Measurements from ENCODE around the gene FRS2.

The FRS2 gene

GRCh38 chr12:69501154-69501895 is 31.1 kb downstream of the FRS2 start:
- no peak for DNase-seq (ENCODE audit: low read depth in 3 of 3, low spot score in 1 of 3)

DNA sequence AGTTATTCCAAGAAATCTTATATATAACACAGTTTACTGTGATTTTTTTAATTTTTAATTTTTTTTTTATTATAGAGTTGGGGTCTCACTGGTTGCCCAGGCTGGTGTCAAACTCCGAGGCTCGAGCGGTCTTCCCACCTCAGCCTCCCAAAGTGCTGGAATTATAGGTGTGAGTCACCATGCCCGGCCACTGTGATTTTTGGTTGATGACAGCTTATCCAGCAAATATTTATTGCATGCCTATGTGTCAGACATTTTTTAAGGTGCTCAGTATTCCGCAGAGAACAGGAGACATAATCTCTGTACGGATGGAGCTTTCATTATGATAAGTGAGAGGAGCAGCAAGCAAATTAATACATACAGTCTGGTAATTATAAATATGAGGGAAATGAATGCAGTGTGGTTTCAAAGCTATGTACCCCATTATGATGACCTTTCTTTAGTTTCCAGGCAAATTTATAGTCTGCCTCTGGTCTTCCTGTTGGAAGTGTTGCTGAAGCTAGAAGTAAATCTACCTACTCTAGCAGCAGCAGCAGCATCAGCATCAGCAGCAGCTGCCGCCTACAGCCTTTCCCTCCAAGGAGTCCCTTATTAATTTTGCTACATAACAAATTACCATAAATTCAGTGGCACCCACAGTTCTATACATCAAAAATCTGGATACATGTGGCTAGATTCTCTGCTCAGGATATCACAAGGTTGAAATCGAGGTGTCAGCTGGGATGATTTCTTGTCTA is 32.3 kb downstream of the FRS2 start:
- no peak for DNase-seq (ENCODE audit: low read depth in 3 of 3, low spot score in 1 of 3)

DNA sequence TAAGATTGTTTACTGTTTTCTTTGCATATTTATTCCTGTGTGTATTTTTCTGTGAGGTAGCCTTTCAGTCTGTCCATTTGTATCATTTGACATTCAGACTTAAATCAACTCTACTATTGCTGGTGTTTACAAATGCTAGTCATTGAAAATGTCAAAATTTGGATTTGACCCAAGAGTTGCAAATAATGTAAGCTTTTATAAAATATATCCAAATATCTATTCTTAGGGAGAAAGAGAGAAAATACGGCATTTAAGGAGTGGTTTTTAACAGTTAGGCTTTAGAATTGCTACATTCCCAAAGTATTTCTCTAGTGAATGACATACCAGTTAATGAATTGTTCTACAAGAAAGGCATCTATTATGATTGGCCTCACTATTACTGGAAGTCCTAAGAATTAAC is 37.9 kb downstream of the FRS2 start:
- no peak for DNase-seq (ENCODE audit: low read depth in 3 of 3, low spot score in 1 of 3)

DNA sequence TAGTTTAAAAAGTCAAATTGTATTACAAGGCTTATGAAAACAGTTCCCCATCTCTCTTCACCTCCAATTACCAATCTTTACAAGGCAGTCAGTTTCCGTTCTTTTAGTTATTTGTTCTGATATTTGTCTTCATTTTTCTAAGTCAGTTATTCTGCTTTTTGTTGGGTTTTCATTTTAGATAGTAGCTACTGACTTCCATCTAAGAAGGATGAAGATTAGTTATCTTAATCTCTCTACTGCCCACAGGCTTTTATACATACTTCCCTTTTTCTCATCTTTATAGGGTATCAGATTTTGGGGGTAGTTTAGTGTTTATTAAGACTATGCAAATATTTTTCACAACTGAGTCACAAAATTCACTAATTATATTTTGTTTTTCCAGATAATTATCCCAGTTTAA is 38.4 kb downstream of the FRS2 start:
- DNase-seq (ENCODE audit: low read depth in 3 of 3, low spot score in 1 of 3) = no peak

GRCh38 chr12:69509308-69509736 is 39.1 kb downstream of the FRS2 start:
- no peak for DNase-seq (ENCODE audit: low read depth in 3 of 3, low spot score in 1 of 3)

DNA sequence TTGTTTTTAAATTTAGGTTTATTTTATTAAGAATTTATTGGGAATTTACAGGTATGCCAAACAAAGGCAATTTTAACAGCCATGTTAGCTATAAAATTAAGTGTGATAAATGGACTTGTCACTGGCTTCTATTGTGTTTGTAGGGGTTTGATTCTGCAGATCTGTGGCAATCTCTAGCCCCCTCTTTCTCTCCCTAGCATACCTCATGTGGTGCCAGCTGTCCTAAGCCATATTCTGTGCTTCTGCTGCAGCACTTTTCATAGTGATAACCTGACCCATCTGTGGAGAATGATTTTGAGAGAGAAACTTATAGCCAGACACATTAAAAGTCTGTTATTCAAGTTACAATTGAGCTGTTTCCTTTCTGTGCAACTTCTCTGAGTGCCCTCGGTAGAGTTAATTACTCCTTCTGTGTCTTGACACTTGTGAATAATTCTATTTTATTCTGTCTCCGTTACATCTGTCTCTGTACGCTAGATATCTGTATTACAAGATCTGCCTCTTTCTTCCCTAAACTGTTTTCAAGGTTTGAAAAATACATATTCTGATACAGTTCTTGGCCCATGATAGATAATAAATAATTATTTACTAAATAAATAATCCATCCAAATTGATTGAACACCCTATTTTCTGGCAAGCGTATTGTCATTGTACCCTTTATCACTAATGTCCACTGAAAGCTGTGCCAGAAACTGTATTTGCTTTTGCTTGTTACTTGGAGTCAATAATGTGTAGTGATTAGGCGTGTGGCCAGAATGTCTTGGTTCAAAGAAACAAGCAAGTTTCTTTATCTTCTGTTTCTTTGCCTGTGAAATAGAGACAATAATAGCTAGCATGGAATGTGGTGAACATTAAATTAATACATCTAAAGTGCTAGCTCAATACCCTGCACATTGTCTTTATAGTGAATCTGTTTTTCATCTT is 40.0 kb downstream of the FRS2 start:
- DNase-seq (ENCODE audit: low read depth in 3 of 3, low spot score in 1 of 3) = no peak

DNA sequence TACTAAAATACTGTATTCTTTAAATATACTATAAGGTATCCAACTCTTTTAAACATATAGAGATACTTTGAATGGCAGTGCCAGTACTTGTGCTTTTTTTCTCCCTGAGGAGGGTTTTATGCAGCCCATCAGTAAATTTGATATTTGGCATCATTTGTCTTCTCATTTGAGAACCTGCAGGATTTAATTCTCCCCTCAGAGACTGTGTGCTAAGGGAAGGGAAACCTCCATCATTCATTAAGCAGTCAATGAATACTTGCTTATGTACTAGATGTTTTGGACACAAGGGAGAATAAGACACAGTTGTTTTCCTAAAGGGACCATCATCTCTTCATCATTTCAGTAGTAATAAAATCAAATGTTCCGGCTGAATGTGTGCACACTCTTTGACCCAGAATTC is 40.8 kb downstream of the FRS2 start:
- no peak for DNase-seq (ENCODE audit: low read depth in 3 of 3, low spot score in 1 of 3)

- no peak for DNase-seq (ENCODE audit: low read depth in 3 of 3, low spot score in 1 of 3)
Measured at GRCh38 chr12:69511469-69512267, 41.5 kb downstream of the FRS2 start.

- no peak for DNase-seq (ENCODE audit: low read depth in 3 of 3, low spot score in 1 of 3)
Measured at GRCh38 chr12:69512820-69513219, 42.6 kb downstream of the FRS2 start.

- no peak for DNase-seq (ENCODE audit: low read depth in 3 of 3, low spot score in 1 of 3)
Measured at GRCh38 chr12:69513297-69513696, 43.1 kb downstream of the FRS2 start.

GRCh38 chr12:69514111-69514510 is 43.9 kb downstream of the FRS2 start:
- DNase-seq (ENCODE audit: low read depth in 3 of 3, low spot score in 1 of 3) = no peak

GRCh38 chr12:69514845-69515244 is 44.7 kb downstream of the FRS2 start:
- DNase-seq (ENCODE audit: low read depth in 3 of 3, low spot score in 1 of 3) = no peak

DNA sequence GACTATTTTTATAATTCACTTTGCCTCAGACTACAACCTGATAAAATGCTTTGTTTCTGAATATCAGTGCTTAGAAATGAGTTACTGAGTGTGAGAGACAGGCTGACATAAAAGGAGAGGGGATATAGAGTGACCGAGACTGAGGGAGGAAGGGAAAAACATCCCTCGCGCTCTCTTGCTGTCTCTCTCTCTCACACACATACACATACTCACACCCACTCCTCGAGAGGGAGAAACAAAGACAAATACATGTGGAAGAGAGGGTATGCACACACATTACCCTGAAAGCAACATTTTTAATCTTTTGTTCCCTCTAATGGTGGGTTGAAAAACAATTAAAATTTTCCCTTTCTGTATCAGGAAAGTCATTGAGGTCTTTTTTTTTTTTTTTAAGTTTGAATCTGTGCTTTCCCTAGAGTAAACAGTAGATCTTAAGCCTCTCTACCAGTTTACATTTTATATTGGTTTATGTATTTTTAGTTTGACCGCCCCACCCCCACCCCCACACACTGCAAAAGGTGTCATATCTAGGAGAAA is 45.3 kb downstream of the FRS2 start:
- DNase-seq (ENCODE audit: low read depth in 3 of 3, low spot score in 1 of 3) = no peak

DNA sequence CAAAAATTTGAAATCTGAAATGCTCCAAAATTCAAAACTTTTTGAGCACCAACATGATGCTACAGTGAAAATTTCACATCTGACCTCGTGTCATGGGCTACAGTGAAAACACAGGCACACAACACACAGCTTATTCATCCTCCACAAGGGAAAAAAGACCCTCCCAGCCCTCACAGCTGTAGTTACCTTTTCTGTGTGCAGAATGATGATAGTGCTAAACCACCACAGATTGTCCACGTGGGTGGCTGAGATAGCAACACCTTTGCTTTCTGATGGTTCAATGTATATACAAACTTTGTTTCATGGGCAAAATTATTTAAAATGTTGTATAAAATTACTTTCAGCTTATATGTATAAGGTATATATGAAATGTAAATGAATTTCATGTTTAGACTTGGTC is 46.8 kb downstream of the FRS2 start:
- no peak for DNase-seq (ENCODE audit: low read depth in 3 of 3, low spot score in 1 of 3)

DNA sequence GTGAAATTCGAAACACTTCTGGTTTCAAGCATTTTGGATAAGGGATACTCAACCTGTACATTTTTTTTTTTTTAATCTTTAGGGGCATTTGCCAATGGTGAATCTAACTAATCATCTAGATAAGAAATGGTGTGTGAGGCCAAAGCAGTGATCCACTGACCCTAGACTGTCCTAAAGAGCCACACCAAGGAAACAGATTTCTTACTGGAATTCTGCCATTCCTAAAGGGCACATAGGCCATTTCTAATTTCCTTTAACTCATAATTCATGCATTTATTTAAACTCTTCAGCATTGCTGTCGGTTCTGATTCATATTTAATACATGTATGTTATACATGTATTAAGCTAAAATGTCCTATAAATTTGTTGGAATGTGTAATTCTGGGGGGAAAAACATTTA is 47.2 kb downstream of the FRS2 start:
- no peak for DNase-seq (ENCODE audit: low read depth in 3 of 3, low spot score in 1 of 3)

GRCh38 chr12:69519871-69520270 is 49.7 kb downstream of the FRS2 start:
- DNase-seq (ENCODE audit: low read depth in 3 of 3, low spot score in 1 of 3) = no peak

- DNase-seq (ENCODE audit: low read depth in 3 of 3, low spot score in 1 of 3) = no peak
Measured at GRCh38 chr12:69523433-69524330, 53.5 kb downstream of the FRS2 start.

DNA sequence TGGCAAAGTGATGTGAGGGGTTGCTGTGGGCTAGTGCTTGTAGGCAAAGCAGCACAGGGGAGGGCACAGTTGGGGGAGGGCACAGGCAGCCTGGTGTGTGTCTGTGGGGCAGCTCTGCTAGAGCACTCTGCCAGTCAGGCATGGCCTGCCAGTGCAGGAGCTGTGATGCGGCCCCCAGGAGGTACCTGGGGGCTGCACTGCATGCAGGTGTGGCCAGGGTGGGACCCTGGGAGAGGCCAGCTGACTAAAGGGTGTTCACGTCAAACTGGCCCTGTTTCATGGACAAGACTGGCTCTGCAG is 54.1 kb downstream of the FRS2 start:
- DNase-seq (ENCODE audit: low read depth in 3 of 3, low spot score in 1 of 3) = no peak

DNA sequence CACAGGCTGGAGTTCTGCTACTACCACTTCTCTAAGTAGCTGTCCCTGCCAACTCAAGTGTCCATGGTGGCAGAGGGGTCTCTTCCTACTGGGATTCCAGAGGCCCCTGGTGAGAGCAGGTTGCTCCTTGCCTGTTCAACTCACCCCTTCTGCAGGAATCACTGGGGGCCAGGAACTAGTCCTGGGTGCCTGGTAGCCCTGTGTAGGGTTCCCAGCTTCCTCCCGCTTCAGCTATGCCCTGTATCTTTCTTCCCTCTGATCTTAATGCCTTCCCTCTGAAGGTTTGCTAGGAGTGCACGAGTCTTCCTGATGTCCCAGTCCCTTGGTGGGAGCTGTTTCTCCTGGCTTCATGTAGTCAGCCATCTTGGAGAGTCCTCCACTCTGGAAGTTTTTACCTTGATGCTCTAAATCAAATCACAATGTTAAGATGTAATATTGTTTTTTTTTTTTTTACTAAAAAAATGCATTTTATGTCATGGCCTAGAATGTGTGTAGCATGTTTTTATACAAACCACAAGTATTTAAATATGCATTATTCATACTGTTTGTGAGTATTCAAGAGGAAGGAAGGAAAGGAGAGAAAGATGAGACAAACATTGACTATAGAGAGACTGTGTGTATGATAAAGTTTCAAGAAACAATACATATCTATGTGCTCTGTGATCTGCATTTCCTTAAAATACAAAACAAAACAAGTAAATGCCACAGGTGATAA is 54.7 kb downstream of the FRS2 start:
- DNase-seq (ENCODE audit: low read depth in 3 of 3, low spot score in 1 of 3) = no peak
